ENCODE measurements around the gene RFPL1. TPM values are rescaled to one million over a fixed set of nuclear protein-coding genes. Genes with fewer than 3 reads are reported as not detected.

RFPL1 gene
- total and polyA plus RNA-seq, 2 experiments from 2014 or later = not detected

DNA sequence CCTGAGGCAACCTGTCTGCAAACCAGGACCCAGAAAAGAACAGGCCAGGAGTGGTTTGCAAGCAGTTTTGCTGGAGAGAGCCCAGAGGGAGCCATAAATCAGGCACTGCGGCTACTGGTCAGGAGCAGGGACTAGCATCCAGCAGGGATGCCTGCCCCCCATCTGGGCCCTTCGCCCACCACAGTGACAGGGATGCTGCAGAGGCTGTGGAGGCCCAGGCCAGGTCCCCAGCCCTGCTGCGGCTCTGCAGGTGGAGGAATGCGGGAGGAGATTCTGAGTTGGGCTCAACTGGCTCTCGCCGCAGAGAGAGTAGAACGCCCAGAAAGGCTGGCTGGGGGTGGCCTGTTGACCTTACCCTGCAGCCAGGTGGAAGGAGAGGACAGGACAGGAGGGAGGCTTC, 25.2 kb downstream of the RFPL1 start:
- no peaks in the 10 kb centered on the region for H4K20me1 ChIP-seq (replicated peaks; ENCODE audit: insufficient read depth)
- no peak overlapping the region for H3K4me3 Mint-ChIP-seq
- H3K27me3 Mint-ChIP-seq (ENCODE audit: insufficient read depth, low read depth, poor library complexity) = peaks cover 4% of the 10 kb centered on the region
- no peak overlapping the region for H3K27ac ChIP-seq (ENCODE audit: low read depth)
- no peak for TF ChIP-seq POLR2AphosphoS5 (IDR thresholded peaks at IDR 0.05; ENCODE audit: low read depth)
- no peaks in the 10 kb centered on the region for H3K36me3 Mint-ChIP-seq (ENCODE audit: low read depth)
- no peaks in the 10 kb centered on the region for H3F3A ChIP-seq (replicated peaks; ENCODE audit: low read depth)
- no peaks in the 10 kb centered on the region for H3K27me3 ChIP-seq (ENCODE audit: insufficient read depth)
- H2AFZ ChIP-seq = no peak overlapping the region
- no peak overlapping the region for H3K4me2 ChIP-seq
- peak overlapping the region; percentile 75; the same call in 1 of the 2 replicates for H3K27ac Mint-ChIP-seq
- no peak overlapping the region for H3K4me3 ChIP-seq
- ATAC-seq = peak; percentile 71
- peaks cover 5% of the 10 kb centered on the region; the same call in 1 of the 2 replicates for H3K4me1 ChIP-seq (ENCODE audit: insufficient read depth)
- H3K9me2 ChIP-seq (ENCODE audit: insufficient read depth) = no peaks in the 10 kb centered on the region
- DNase-seq (ENCODE audit: low spot score) = peak; percentile 51
- H3K9me3 Mint-ChIP-seq = no peaks in the 10 kb centered on the region
- no peaks in the 10 kb centered on the region for H3K79me2 ChIP-seq (replicated peaks; ENCODE audit: insufficient read depth)
- H3K4me1 Mint-ChIP-seq = peaks cover 6% of the 10 kb centered on the region; the same call in 2 of the 3 replicates
- no peaks in the 10 kb centered on the region for H3K36me3 ChIP-seq (ENCODE audit: insufficient read depth)

DNA sequence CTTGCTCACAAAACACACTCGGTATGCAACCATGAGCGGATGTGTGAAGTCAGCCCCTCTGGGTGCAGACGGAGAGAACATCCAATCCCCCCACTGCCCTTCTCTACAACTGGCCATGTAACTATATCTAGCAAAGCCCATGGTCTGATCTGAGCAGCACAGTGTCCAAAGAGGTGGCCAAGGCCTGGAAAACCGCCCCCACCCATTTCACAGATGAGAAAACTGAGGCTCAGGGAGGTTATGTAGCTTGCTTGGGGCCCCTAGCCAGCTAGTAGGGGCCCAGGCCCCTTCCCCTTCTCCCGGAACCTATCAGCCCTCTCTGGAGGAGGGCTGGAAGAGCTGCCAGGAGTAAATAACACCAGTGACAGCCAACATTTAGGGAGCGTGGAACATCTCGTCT, 26.2 kb downstream of the RFPL1 start:
- DNase-seq (ENCODE audit: low spot score) = no peak
- no peak overlapping the region for H3K27ac Mint-ChIP-seq
- no peaks in the 10 kb centered on the region; the same call in 2 of the 3 replicates for H3K36me3 Mint-ChIP-seq (ENCODE audit: low read depth)
- Histone ChIP-seq H3K27me3 (ENCODE audit: insufficient read depth) (peaks cover 5% of the 10 kb centered on the region; the same call in 1 of the 2 replicates), H3K9me2 (ENCODE audit: insufficient read depth) (no peaks in the 10 kb centered on the region), H3K79me2 (replicated peaks; ENCODE audit: insufficient read depth) (no peaks in the 10 kb centered on the region), H3K4me2 (no peak overlapping the region), H3K27ac (ENCODE audit: low read depth) (no peak overlapping the region), H2AFZ (no peak overlapping the region), H3K4me3 (no peak overlapping the region), H3F3A (replicated peaks; ENCODE audit: low read depth) (peaks cover 5% of the 10 kb centered on the region), H3K36me3 (ENCODE audit: insufficient read depth) (no peaks in the 10 kb centered on the region), H3K4me1 (ENCODE audit: insufficient read depth) (peaks cover 14% of the 10 kb centered on the region; the same call in 1 of the 2 replicates), H4K20me1 (replicated peaks; ENCODE audit: insufficient read depth) (no peaks in the 10 kb centered on the region)
- peaks cover 8% of the 10 kb centered on the region for H3K27me3 Mint-ChIP-seq (ENCODE audit: insufficient read depth, low read depth, poor library complexity)
- TF ChIP-seq POLR2AphosphoS5 (IDR thresholded peaks at IDR 0.05; ENCODE audit: low read depth) (no peak), CREB1 (CRISPR knock-in tag; IDR thresholded peaks at IDR 0.05; ENCODE audit: low read depth) (no peak), JUNB (IDR thresholded peaks at IDR 0.05; ENCODE audit: unreplicated experiment) (no peak), STAT1 (IDR thresholded peaks at IDR 0.05; ENCODE audit: unreplicated experiment) (no peak), ZNF331 (CRISPR knock-in tag; IDR thresholded peaks at IDR 0.05; ENCODE audit: low read depth) (no peak), ZNF114 (CRISPR knock-in tag; IDR thresholded peaks at IDR 0.05) (no peak)
- TF ChIP-seq, protein P1, sequence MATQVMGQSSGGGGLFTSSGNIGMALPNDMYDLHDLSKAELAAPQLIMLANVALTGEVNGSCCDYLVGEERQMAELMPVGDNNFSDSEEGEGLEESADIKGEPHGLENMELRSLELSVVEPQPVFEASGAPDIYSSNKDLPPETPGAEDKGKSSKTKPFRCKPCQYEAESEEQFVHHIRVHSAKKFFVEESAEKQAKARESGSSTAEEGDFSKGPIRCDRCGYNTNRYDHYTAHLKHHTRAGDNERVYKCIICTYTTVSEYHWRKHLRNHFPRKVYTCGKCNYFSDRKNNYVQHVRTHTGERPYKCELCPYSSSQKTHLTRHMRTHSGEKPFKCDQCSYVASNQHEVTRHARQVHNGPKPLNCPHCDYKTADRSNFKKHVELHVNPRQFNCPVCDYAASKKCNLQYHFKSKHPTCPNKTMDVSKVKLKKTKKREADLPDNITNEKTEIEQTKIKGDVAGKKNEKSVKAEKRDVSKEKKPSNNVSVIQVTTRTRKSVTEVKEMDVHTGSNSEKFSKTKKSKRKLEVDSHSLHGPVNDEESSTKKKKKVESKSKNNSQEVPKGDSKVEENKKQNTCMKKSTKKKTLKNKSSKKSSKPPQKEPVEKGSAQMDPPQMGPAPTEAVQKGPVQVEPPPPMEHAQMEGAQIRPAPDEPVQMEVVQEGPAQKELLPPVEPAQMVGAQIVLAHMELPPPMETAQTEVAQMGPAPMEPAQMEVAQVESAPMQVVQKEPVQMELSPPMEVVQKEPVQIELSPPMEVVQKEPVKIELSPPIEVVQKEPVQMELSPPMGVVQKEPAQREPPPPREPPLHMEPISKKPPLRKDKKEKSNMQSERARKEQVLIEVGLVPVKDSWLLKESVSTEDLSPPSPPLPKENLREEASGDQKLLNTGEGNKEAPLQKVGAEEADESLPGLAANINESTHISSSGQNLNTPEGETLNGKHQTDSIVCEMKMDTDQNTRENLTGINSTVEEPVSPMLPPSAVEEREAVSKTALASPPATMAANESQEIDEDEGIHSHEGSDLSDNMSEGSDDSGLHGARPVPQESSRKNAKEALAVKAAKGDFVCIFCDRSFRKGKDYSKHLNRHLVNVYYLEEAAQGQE (IDR thresholded peaks at IDR 0.05; ENCODE audit: unreplicated experiment) = no peak
- TF ChIP-seq, protein P2, sequence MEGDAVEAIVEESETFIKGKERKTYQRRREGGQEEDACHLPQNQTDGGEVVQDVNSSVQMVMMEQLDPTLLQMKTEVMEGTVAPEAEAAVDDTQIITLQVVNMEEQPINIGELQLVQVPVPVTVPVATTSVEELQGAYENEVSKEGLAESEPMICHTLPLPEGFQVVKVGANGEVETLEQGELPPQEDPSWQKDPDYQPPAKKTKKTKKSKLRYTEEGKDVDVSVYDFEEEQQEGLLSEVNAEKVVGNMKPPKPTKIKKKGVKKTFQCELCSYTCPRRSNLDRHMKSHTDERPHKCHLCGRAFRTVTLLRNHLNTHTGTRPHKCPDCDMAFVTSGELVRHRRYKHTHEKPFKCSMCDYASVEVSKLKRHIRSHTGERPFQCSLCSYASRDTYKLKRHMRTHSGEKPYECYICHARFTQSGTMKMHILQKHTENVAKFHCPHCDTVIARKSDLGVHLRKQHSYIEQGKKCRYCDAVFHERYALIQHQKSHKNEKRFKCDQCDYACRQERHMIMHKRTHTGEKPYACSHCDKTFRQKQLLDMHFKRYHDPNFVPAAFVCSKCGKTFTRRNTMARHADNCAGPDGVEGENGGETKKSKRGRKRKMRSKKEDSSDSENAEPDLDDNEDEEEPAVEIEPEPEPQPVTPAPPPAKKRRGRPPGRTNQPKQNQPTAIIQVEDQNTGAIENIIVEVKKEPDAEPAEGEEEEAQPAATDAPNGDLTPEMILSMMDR (conservative IDR thresholded peaks at IDR 0.05; ENCODE audit: low read depth in 2 of 2) = no peak
- TF ChIP-seq, protein P3, sequence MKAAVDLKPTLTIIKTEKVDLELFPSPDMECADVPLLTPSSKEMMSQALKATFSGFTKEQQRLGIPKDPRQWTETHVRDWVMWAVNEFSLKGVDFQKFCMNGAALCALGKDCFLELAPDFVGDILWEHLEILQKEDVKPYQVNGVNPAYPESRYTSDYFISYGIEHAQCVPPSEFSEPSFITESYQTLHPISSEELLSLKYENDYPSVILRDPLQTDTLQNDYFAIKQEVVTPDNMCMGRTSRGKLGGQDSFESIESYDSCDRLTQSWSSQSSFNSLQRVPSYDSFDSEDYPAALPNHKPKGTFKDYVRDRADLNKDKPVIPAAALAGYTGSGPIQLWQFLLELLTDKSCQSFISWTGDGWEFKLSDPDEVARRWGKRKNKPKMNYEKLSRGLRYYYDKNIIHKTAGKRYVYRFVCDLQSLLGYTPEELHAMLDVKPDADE (IDR thresholded peaks at IDR 0.05) = no peak
- no peak for ATAC-seq
- H3K4me3 Mint-ChIP-seq = no peak overlapping the region
- H3K4me1 Mint-ChIP-seq = peaks cover 13% of the 10 kb centered on the region
- H3K9me3 Mint-ChIP-seq = no peaks in the 10 kb centered on the region
